HepG2 (cell line): ENCODE results near the gene NECTIN2. TPM values are rescaled to one million over a fixed set of nuclear protein-coding genes. Genes with fewer than 3 reads are reported as not detected.
A peak's percentile ranks its signal among the peaks of the same experiment; 100 is the strongest.

Experiments
- CREBL2 ChIP-seq: sonication (generic); formaldehyde crosslinking; IDR thresholded peaks from 2 replicates; pipeline ENCODE4 v1.8.1; 2023; ENCODE audit warnings: missing genetic modification reagents, mild to moderate bottlenecking, borderline replicate concordance
- ELF4 ChIP-seq: sonication (generic); formaldehyde crosslinking; IDR thresholded peaks from 2 replicates; pipeline ENCODE4 v1.5.0; 2020; ENCODE audit warnings: missing genetic modification reagents, mild to moderate bottlenecking, moderate library complexity, borderline replicate concordance
- KDM5A ChIP-seq: fragments of 200-600 bp; sonication (generic); IDR thresholded peaks from 2 replicates; pipeline ENCODE4 v1.7.0; 2018; ENCODE audit warnings: antibody characterized with exemption, mild to moderate bottlenecking, low read length, borderline replicate concordance
- MTA1 ChIP-seq: sonication (generic); formaldehyde crosslinking; IDR thresholded peaks from 2 replicates; pipeline ENCODE4 v1.4.0; 2020; ENCODE audit warnings: missing genetic modification reagents, mild to moderate bottlenecking, borderline replicate concordance
- NCOA2 ChIP-seq: sonication (generic); formaldehyde crosslinking; IDR thresholded peaks from 2 replicates; pipeline ENCODE4 v1.8.0; 2022; ENCODE audit warnings: inconsistent platforms
- NFKB2 ChIP-seq: sonication (generic); formaldehyde crosslinking; IDR thresholded peaks from 2 replicates; pipeline ENCODE4 v1.4.0; 2020; ENCODE audit warnings: missing genetic modification reagents, borderline replicate concordance
- PCBP2 ChIP-seq: fragments of 200-400 bp; formaldehyde crosslinking; optimal IDR thresholded peaks from 2 replicates; pipeline ENCODE3; 2018; ENCODE audit warnings: low read length, low read depth; ENCODE audit not compliant: poor library complexity, severe bottlenecking
- PITX1 ChIP-seq: sonication (generic); formaldehyde crosslinking; IDR thresholded peaks from 2 replicates; pipeline ENCODE4 v1.5.1; 2020; ENCODE audit warnings: mild to moderate bottlenecking, missing genetic modification reagents
- RAD21 ChIP-seq: fragments of 450-650 bp; formaldehyde crosslinking; IDR thresholded peaks from 2 replicates; pipeline ENCODE4 v1.5.0; 2020; ENCODE audit warnings: mild to moderate bottlenecking
- RERE ChIP-seq: IDR thresholded peaks from 2 replicates; pipeline ENCODE4 v1.6.1; 2016; ENCODE audit warnings: low read depth, missing genetic modification reagents, missing compliant biosample characterization
- RFXANK ChIP-seq: IDR thresholded peaks from 2 replicates; pipeline ENCODE4 v1.6.1; 2016
- SKIL ChIP-seq: sonication (generic); formaldehyde crosslinking; IDR thresholded peaks from 2 replicates; pipeline ENCODE4 v1.8.0; 2022; ENCODE audit warnings: missing genetic modification reagents, mild to moderate bottlenecking, moderate library complexity, borderline replicate concordance
- SP5 ChIP-seq: IDR thresholded peaks from 2 replicates; pipeline ENCODE4 v1.6.1; 2016; ENCODE audit warnings: low read depth, borderline replicate concordance
- TBX2 ChIP-seq: sonication (generic); formaldehyde crosslinking; IDR thresholded peaks from 2 replicates; pipeline ENCODE4 v1.5.0; 2020; ENCODE audit warnings: missing genetic modification reagents, mild to moderate bottlenecking, borderline replicate concordance
- TRIM24 ChIP-seq: sonication (generic); formaldehyde crosslinking; IDR thresholded peaks from 2 replicates; pipeline ENCODE4 v1.8.0; 2022; ENCODE audit warnings: mild to moderate bottlenecking, missing genetic modification reagents
- ZNF263 ChIP-seq: sonication (generic); formaldehyde crosslinking; IDR thresholded peaks from 2 replicates; pipeline ENCODE4 v1.4.0; 2020; ENCODE audit warnings: missing genetic modification reagents
- ZNF317 ChIP-seq: sonication (generic); formaldehyde crosslinking; IDR thresholded peaks from 2 replicates; pipeline ENCODE4 v1.5.0; 2020; ENCODE audit warnings: mild to moderate bottlenecking, missing genetic modification reagents
- ZNF558 ChIP-seq: sonication (generic); formaldehyde crosslinking; IDR thresholded peaks from 2 replicates; pipeline ENCODE4 v1.9.0; 2022; ENCODE audit warnings: mild to moderate bottlenecking, missing genetic modification reagents, borderline replicate concordance
- ZNF607 ChIP-seq: sonication (generic); formaldehyde crosslinking; IDR thresholded peaks from 2 replicates; pipeline ENCODE4 v1.5.1; 2020; ENCODE audit warnings: missing genetic modification reagents, mild to moderate bottlenecking, borderline replicate concordance
- ZNF629 ChIP-seq: sonication (generic); formaldehyde crosslinking; conservative IDR thresholded peaks from 2 replicates; pipeline ENCODE4 v1.5.0; 2020; ENCODE audit warnings: missing genetic modification reagents
- ZNF691 ChIP-seq: sonication (generic); formaldehyde crosslinking; IDR thresholded peaks from 2 replicates; pipeline ENCODE4 v1.4.0; 2020; ENCODE audit warnings: missing genetic modification reagents, low read depth, mild to moderate bottlenecking, borderline replicate concordance
- ZNF777 ChIP-seq: sonication (generic); formaldehyde crosslinking; IDR thresholded peaks from 2 replicates; pipeline ENCODE4 v1.4.0; 2020; ENCODE audit warnings: missing genetic modification reagents
- ZNF792 ChIP-seq: IDR thresholded peaks from 2 replicates; pipeline ENCODE4 v1.6.1; 2016
- polyA plus RNA-seq, 8 experiments: library from polyadenylated mRNA; depleted of rRNA in 3 of 8; stranded (reverse) in 7 of 8; unstranded in 1 of 8; fragments of >200 nt; fragmentation: Illumina TruSeq in 4 of 8; extraction: Trizol in 4 of 8; gene quantifications; 2 replicates each; pipeline versions ENCODE4 v1.2.1 to v1.2.3, GENCODE V29; 2011 to 2016; ENCODE audit warnings: low read depth in 4 of 8, missing spikeins in 1 of 8, mixed read lengths in 1 of 8; ENCODE audit not compliant: insufficient read depth in 1 of 8
- total RNA-seq, 5 experiments: library from RNA; depleted of rRNA; stranded (reverse); fragments of >200 nt; fragmentation: Illumina TruSeq; extraction: Trizol; gene quantifications; 2 replicates each; pipeline ENCODE4 v1.2.3, GENCODE V29; 2016; ENCODE audit warnings: low read depth in 1 of 5

The NECTIN2 gene
- total and polyA plus RNA-seq, 2 of the 13 experiments (the other 11 are each of a cell fraction or from before 2014, with no cell fraction given): 75.4 to 114 TPM

GRCh38 chr19:44912854-44913253 is 66.8 kb downstream of the NECTIN2 start (continued):
- TF ChIP-seq RERE (CRISPR knock-in tag): 0 out of 2 replicates have a peak, but pooled peaks have one; percentile 44
- no peak for TF ChIP-seq NFKB2 (CRISPR knock-in tag)
- peak; percentile 90; the same call in 1 of the 2 replicates for TF ChIP-seq MTA1 (CRISPR knock-in tag)
- TF ChIP-seq ZNF558: no peak
- peak; percentile 37; the same call in 1 of the 2 replicates for TF ChIP-seq ZNF691 (CRISPR knock-in tag)
- peak; percentile 40 for TF ChIP-seq RAD21 (CRISPR knock-in tag)
- 0 out of 2 replicates have a peak, but pooled peaks have one; percentile 49 for TF ChIP-seq ZNF792 (CRISPR knock-in tag)
- TF ChIP-seq PITX1: peak; percentile 63
- no peak for TF ChIP-seq KDM5A
- TF ChIP-seq ZNF317 (CRISPR knock-in tag): no peak
- TF ChIP-seq ZNF263: no peak
- TF ChIP-seq PCBP2: no peak
- peak; percentile 57; the same call in 1 of the 2 replicates for TF ChIP-seq TBX2
- TF ChIP-seq ZNF629 (CRISPR knock-in tag): no peak
- TF ChIP-seq ELF4 (CRISPR knock-in tag): no peak
- no peak for TF ChIP-seq ZNF777 (CRISPR knock-in tag)
- no peak for TF ChIP-seq ZNF607
- peak; percentile 82 for TF ChIP-seq NCOA2 (CRISPR knock-in tag)
- TF ChIP-seq RFXANK (CRISPR knock-in tag): peak; percentile 79; the same call in 1 of the 2 replicates
- no peak for TF ChIP-seq CREBL2 (CRISPR knock-in tag)
- 0 out of 2 replicates have a peak, but pooled peaks have one; percentile 13 for TF ChIP-seq TRIM24 (CRISPR knock-in tag)
- TF ChIP-seq SP5: 0 out of 2 replicates have a peak, but pooled peaks have one; percentile 25
- TF ChIP-seq SKIL: peak; percentile 99
